H1 (cell line): ENCODE measurements around the gene FGGY. TPM values are rescaled to one million over a fixed set of nuclear protein-coding genes. Genes with fewer than 3 reads are reported as not detected.

Experiments used
- CTCF ChIA-PET: fragments of 300-600 bp; sonication (Branson Sonifier 250); formaldehyde crosslinking; loops from one replicate; lab custom pipeline; 2021; ENCODE audit not compliant: partially characterized antibody; lab: Charles Lee
- POLR2A ChIA-PET: fragments of 300-600 bp; sonication (Branson Sonifier 250); formaldehyde crosslinking; loops from one replicate; lab custom pipeline; 2021; ENCODE audit warnings: inconsistent platforms; ENCODE audit not compliant: partially characterized antibody; lab: Charles Lee
- DNase-seq, 2 experiments: peaks; one replicate each; pipeline versions ENCODE4 v3.0.0 to v3.0.0-alpha.2; 2010 to 2022; ENCODE audit warnings: low spot score in 2 of 2, low read depth in 1 of 2, mixed read lengths in 1 of 2
- FAIRE-seq: peaks from 2 replicates; lab custom pipeline; 2011; peaks lifted over from hg19 to GRCh38; lab: Jason Lieb, UNC
- H2AFZ ChIP-seq: 2 replicates; pipeline ENCODE4 v1.8.1; 2012; ENCODE audit warnings: low read length, inconsistent platforms
- H2AK5ac ChIP-seq: 2 replicates; pipeline ENCODE4 v1.6.1; 2013; ENCODE audit warnings: low read depth, low read length
- H2BK120ac ChIP-seq: replicated peaks from 2 replicates; pipeline ENCODE3; 2013; ENCODE audit warnings: low read depth, low read length, inconsistent platforms
- H2BK12ac ChIP-seq: 2 replicates; pipeline ENCODE4 v1.6.1; 2013; ENCODE audit warnings: low read depth, low read length
- H2BK15ac ChIP-seq: 2 replicates; pipeline ENCODE4 v1.6.1; 2013; ENCODE audit warnings: low read length
- H2BK20ac ChIP-seq: 2 replicates; pipeline ENCODE4 v1.6.1; 2013; ENCODE audit warnings: low read length
- H2BK5ac ChIP-seq: 2 replicates; pipeline ENCODE4 v1.6.1; 2013; ENCODE audit warnings: low read depth, low read length
- H3K14ac ChIP-seq: 2 replicates; pipeline ENCODE4 v1.6.1; 2013; ENCODE audit warnings: inconsistent platforms; ENCODE audit not compliant: insufficient read length
- H3K18ac ChIP-seq: 2 replicates; pipeline ENCODE4 v1.6.1; 2013; ENCODE audit warnings: low read length; ENCODE audit errors: extremely low read depth
- H3K23ac ChIP-seq: 2 replicates; pipeline ENCODE4 v1.6.1; 2013; ENCODE audit warnings: inconsistent platforms; ENCODE audit not compliant: insufficient read length
- H3K23me2 ChIP-seq: 2 replicates; pipeline ENCODE4 v1.6.1; 2013; ENCODE audit warnings: low read depth, low read length
- H3K27ac ChIP-seq: 2 replicates; pipeline ENCODE4 v1.6.1; 2011; ENCODE audit warnings: low read depth, low read length, inconsistent platforms
- H3K27me3 ChIP-seq, 4 experiments: replicated peaks in 1 of 4; 1 replicate in 1 of 4; 2 replicates in 3 of 4; pipeline versions ENCODE4 v1.6.1 to v1.8.1; 2011 to 2013; ENCODE audit warnings: low read length in 3 of 4, mild to moderate bottlenecking in 3 of 4, inconsistent platforms in 2 of 4, mixed read lengths in 2 of 4, moderate library complexity in 1 of 4; ENCODE audit not compliant: control insufficient read depth in 3 of 4, insufficient read depth in 3 of 4; ENCODE audit errors: extremely low read depth in 1 of 4
- H3K36me3 ChIP-seq, 4 experiments: 2 replicates each; pipeline versions ENCODE4 v1.6.1 to v1.8.1; 2011 to 2013; ENCODE audit warnings: mild to moderate bottlenecking in 4 of 4, low read length in 3 of 4, moderate library complexity in 2 of 4, control low read depth in 1 of 4, inconsistent platforms in 1 of 4; ENCODE audit not compliant: insufficient read depth in 4 of 4, control insufficient read depth in 2 of 4
- H3K4ac ChIP-seq: replicated peaks from 2 replicates; pipeline ENCODE3; 2013; ENCODE audit warnings: low read length, low read depth, mixed read lengths, inconsistent platforms; ENCODE audit not compliant: insufficient read length
- H3K4me1 ChIP-seq, 4 experiments: replicated peaks in 1 of 4; 1 replicate in 1 of 4; 2 replicates in 3 of 4; pipeline versions ENCODE4 v1.6.1 to v1.8.1; 2011 to 2013; ENCODE audit warnings: low read length in 3 of 4, inconsistent platforms in 2 of 4, mixed read lengths in 1 of 4; ENCODE audit not compliant: insufficient read depth in 4 of 4, control insufficient read depth in 3 of 4
- H3K4me2 ChIP-seq, 2 experiments: 2 replicates each; pipeline versions ENCODE4 v1.6.1 to v1.8.1; 2011 to 2013; ENCODE audit warnings: low read depth in 2 of 2, low read length in 2 of 2, control low read depth in 1 of 2, inconsistent platforms in 1 of 2, mild to moderate bottlenecking in 1 of 2; ENCODE audit not compliant: insufficient read depth in 1 of 2
- H3K4me3 ChIP-seq, 4 experiments: fragments of 200-600, 300-600 bp in 1 of 4; sonication (generic), shearing (Covaris generic), sonication (Bioruptor Twin) in 1 of 4; 2 replicates each; pipeline versions ENCODE4 v1.5.1 to v1.8.1; 2011 to 2016; ENCODE audit warnings: low read length in 4 of 4, low read depth in 3 of 4, control low read depth in 2 of 4, inconsistent platforms in 2 of 4, mild to moderate bottlenecking in 2 of 4, mixed read lengths in 1 of 4, moderate library complexity in 1 of 4; ENCODE audit not compliant: insufficient read depth in 2 of 4; ENCODE audit errors: extremely low read depth in 1 of 4
- H3K56ac ChIP-seq: replicated peaks from 2 replicates; pipeline ENCODE3; 2013; ENCODE audit warnings: low read depth, mild to moderate bottlenecking, mixed read lengths, low read length, inconsistent platforms; ENCODE audit not compliant: insufficient read length
- H3K79me1 ChIP-seq: 2 replicates; pipeline ENCODE4 v1.6.1; 2013; ENCODE audit warnings: low read depth, low read length, control low read depth
- H3K79me2 ChIP-seq, 2 experiments: 2 replicates each; pipeline versions ENCODE4 v1.6.1 to v1.8.1; 2012 to 2013; ENCODE audit warnings: low read length in 2 of 2, mild to moderate bottlenecking in 2 of 2, inconsistent platforms in 1 of 2; ENCODE audit not compliant: insufficient read depth in 2 of 2, control insufficient read depth in 1 of 2
- H3K9ac ChIP-seq, 4 experiments: replicated peaks in 1 of 4; 1 replicate in 1 of 4; 2 replicates in 3 of 4; pipeline versions ENCODE4 v1.6.1 to v1.8.1; 2011 to 2013; ENCODE audit warnings: low read depth in 3 of 4, low read length in 3 of 4, control low read depth in 2 of 4, mild to moderate bottlenecking in 2 of 4, moderate library complexity in 2 of 4, inconsistent platforms in 1 of 4; ENCODE audit errors: extremely low read depth in 1 of 4
- H3K9me3 ChIP-seq, 2 experiments: 2 replicates each; pipeline versions ENCODE4 v1.6.1 to v1.8.1; 2012 to 2013; ENCODE audit warnings: mild to moderate bottlenecking in 2 of 2, moderate library complexity in 2 of 2, control low read depth in 1 of 2, inconsistent platforms in 1 of 2, low read depth in 1 of 2, low read length in 1 of 2, mixed read lengths in 1 of 2; ENCODE audit not compliant: insufficient read depth in 2 of 2
- H4K20me1 ChIP-seq, 2 experiments: replicated peaks in 1 of 2; 2 replicates each; pipeline versions ENCODE3 to v1.8.1; 2011 to 2013; ENCODE audit warnings: inconsistent platforms in 2 of 2, low read length in 2 of 2, mild to moderate bottlenecking in 1 of 2; ENCODE audit not compliant: insufficient read depth in 2 of 2, control insufficient read depth in 1 of 2
- H4K5ac ChIP-seq: 2 replicates; pipeline ENCODE4 v1.6.1; 2013; ENCODE audit warnings: low read length, low read depth, mixed read lengths, inconsistent platforms; ENCODE audit not compliant: insufficient read length
- H4K8ac ChIP-seq: 2 replicates; pipeline ENCODE4 v1.8.0; 2013; ENCODE audit warnings: mild to moderate bottlenecking, moderate library complexity, low read length, inconsistent platforms; ENCODE audit not compliant: insufficient read depth; ENCODE audit errors: extremely low read depth
- H4K91ac ChIP-seq: replicated peaks from 2 replicates; pipeline ENCODE3; 2013; ENCODE audit warnings: low read length, mixed read lengths, inconsistent platforms; ENCODE audit not compliant: insufficient read length
- BACH1 ChIP-seq: IDR thresholded peaks from 2 replicates; pipeline ENCODE4 v1.6.1; 2012; ENCODE audit warnings: low read length, improper control_type of control experiment
- BCL11A ChIP-seq, 2 experiments: IDR thresholded peaks; one replicate each; pipeline ENCODE4 v1.6.1; 2011; ENCODE audit warnings: low read depth in 2 of 2, low read length in 2 of 2, mild to moderate bottlenecking in 2 of 2
- CHD1 ChIP-seq: IDR thresholded peaks from 2 replicates; pipeline ENCODE4 v1.6.1; 2012; ENCODE audit warnings: low read depth, low read length, improper control_type of control experiment
- CREB1 ChIP-seq: IDR thresholded peaks from 2 replicates; pipeline ENCODE4 v1.6.1; 2012; ENCODE audit warnings: inconsistent platforms
- EP300 ChIP-seq, 2 experiments: IDR thresholded peaks; 1 replicate in 1 of 2; 2 replicates in 1 of 2; pipeline ENCODE4 v1.6.1; 2011 to 2012; ENCODE audit warnings: low read depth in 2 of 2, low read length in 2 of 2, mild to moderate bottlenecking in 2 of 2, borderline replicate concordance in 1 of 2, inconsistent platforms in 1 of 2, moderate library complexity in 1 of 2
- MAFK ChIP-seq: IDR thresholded peaks from 2 replicates; pipeline ENCODE4 v1.6.1; 2012; ENCODE audit warnings: low read depth, mild to moderate bottlenecking, improper control_type of control experiment, low read length
- PHF8 ChIP-seq: fragments of 200-600 bp; sonication (generic); conservative IDR thresholded peaks from 2 replicates; pipeline ENCODE4 v1.7.1; 2012; ENCODE audit warnings: low read depth, mild to moderate bottlenecking, inconsistent platforms, low read length, moderate library complexity
- RBBP5 ChIP-seq: IDR thresholded peaks from 2 replicates; pipeline ENCODE4 v1.7.1; 2012; ENCODE audit warnings: low read depth, mild to moderate bottlenecking, inconsistent platforms, low read length, moderate library complexity, borderline replicate concordance
- SIX5 ChIP-seq: IDR thresholded peaks from 2 replicates; pipeline ENCODE4 v1.6.1; 2011; ENCODE audit warnings: mild to moderate bottlenecking, low read depth, low read length
- TEAD4 ChIP-seq: IDR thresholded peaks from 2 replicates; pipeline ENCODE4 v1.6.1; 2012; ENCODE audit warnings: low read depth, low read length, inconsistent platforms, mixed read lengths
- USF2 ChIP-seq: IDR thresholded peaks from 2 replicates; pipeline ENCODE4 v1.6.1; 2011; ENCODE audit warnings: low read length, improper control_type of control experiment
- ZNF274 ChIP-seq: IDR thresholded peaks from 2 replicates; pipeline ENCODE4 v1.7.0; 2012; ENCODE audit warnings: low read length, borderline replicate concordance; ENCODE audit errors: extremely low read depth
- WGBS, 2 experiments: shearing (Covaris generic) in 1 of 2; methylation state at CpG; one replicate each; pipeline versions ENCODE4 v1.1.6 to v1.1.7; 2013 to 2015; ENCODE audit warnings: low lambda C conversion rate in 2 of 2, mixed read lengths in 2 of 2, inconsistent platforms in 1 of 2, low coverage in 1 of 2, missing lambda C conversion rate in 1 of 2; ENCODE audit not compliant: insufficient replicate concordance in 2 of 2, insufficient coverage in 1 of 2, insufficient read length in 1 of 2; ENCODE audit errors: extremely low coverage in 1 of 2, missing lambda C conversion rate in 1 of 2; 5-methylcytosine and 5-hydroxymethylcytosine counted together
- polyA plus RNA-seq, 7 experiments: library from polyadenylated mRNA; depleted of rRNA in 3 of 7; stranded (reverse) in 5 of 7; unstranded in 2 of 7; fragments of >200 nt in 5 of 7; fragments of 200-250 nt in 2 of 7; gene quantifications; 1 replicate in 5 of 7; 2 replicates in 1 of 7; 4 replicates in 1 of 7; pipeline versions ENCODE4 v1.2.1 to v1.2.3, GENCODE V29; 2011 to 2013; ENCODE audit warnings: missing spikeins in 2 of 7, mixed read lengths in 2 of 7
- total RNA-seq: library from RNA; stranded (reverse); fragmentation: NEBNext Ultra II Directional; extraction: Animal tissue kit (Norgen Biotek cat#: 25700); gene quantifications from 2 replicates; pipeline ENCODE4 v1.2.1, GENCODE V29; 2021
- TF ChIP-seq, protein P1 (sequence below): IDR thresholded peaks from 2 replicates; pipeline ENCODE4 v1.6.1; 2012; ENCODE audit warnings: inconsistent platforms

Gene FGGY
- total and polyA plus RNA-seq, 2 of the 8 experiments (the other 6 are each of a cell fraction or from before 2014, with no cell fraction given): 10.3 to 12.5 TPM

GRCh38 chr1:59434336-59434735 lies 137.4 kb downstream of the FGGY start:
- Histone ChIP-seq H4K20me1 (no peaks in the 10 kb centered on the region), H3K36me3 (no peaks in the 10 kb centered on the region), H2BK120ac (no peak overlapping the region), H3K27me3 (no peaks in the 10 kb centered on the region), H3K56ac (no peak overlapping the region), H2BK12ac (no peak overlapping the region), H3K18ac (no peak overlapping the region), H3K4me2 (no peak overlapping the region), H3K23me2 (no peaks in the 10 kb centered on the region), H3K9me3 (no peaks in the 10 kb centered on the region), H3K4ac (no peak overlapping the region), H2AK5ac (no peak overlapping the region), H3K14ac (no peak overlapping the region), H3K9ac (no peak overlapping the region), H3K23ac (no peak overlapping the region), H3K79me1 (no peaks in the 10 kb centered on the region), H4K91ac (no peak overlapping the region), H2AFZ (no peak overlapping the region), H2BK20ac (no peak overlapping the region), H3K79me2 (no peaks in the 10 kb centered on the region), H4K8ac (no peak overlapping the region), H3K27ac (no peak overlapping the region), H2BK15ac (no peak overlapping the region), H3K4me1 (0 out of 7 replicates have a peak, but pooled peaks cover 0 to 2% (median 0%) of the 10 kb centered on the region in 4 experiments), H4K5ac (no peak overlapping the region), H2BK5ac (no peak overlapping the region), H3K4me3 (no peak overlapping the region)
- ChIA-PET POLR2A (interaction anchor here (1.1 kb wide), 1 partner anchor 106 kb away, joined by 3 read pairs; no protein-coding TSS in a partner anchor), CTCF (no interaction called here)
- no peak for DNase-seq
- WGBS, 2 experiments: 91% methylated on average over 3 of the region's 3 CpGs; no CpG with 5 or more reads in 1 of the 2 experiments
- no peak for FAIRE-seq
- TF ChIP-seq USF2 (no peak), PHF8 (no peak), RBBP5 (no peak), ZNF274 (no peak), BACH1 (no peak), SIX5 (no peak), CHD1 (no peak), MAFK (no peak), CREB1 (no peak), TEAD4 (no peak), EP300 (IDR thresholded peaks at IDR 0.05; ENCODE audit: borderline replicate concordance in 1 of 2, low read depth in 2 of 2, low read length in 2 of 2) (no peak), BCL11A (IDR thresholded peaks at IDR 0.05; ENCODE audit: low read depth in 2 of 2, low read length in 2 of 2) (no peak)
- TF ChIP-seq, protein P1, sequence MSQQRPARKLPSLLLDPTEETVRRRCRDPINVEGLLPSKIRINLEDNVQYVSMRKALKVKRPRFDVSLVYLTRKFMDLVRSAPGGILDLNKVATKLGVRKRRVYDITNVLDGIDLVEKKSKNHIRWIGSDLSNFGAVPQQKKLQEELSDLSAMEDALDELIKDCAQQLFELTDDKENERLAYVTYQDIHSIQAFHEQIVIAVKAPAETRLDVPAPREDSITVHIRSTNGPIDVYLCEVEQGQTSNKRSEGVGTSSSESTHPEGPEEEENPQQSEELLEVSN: no peak
